Thyroid gland (tissue), 4 donors: ENCODE measurements around the gene BRD4. TPM values are rescaled to one million over a fixed set of nuclear protein-coding genes. Genes with fewer than 3 reads are reported as not detected.
A peak's percentile ranks its signal among the peaks of the same experiment; 100 is the strongest.

ENCODE experiments used
- DNase-seq, 2 donors: peaks; one replicate each; pipeline ENCODE4 v3.0.0-alpha.2; 2019
- H3K27ac ChIP-seq, 3 donors: fragments of 200-600 bp; sonication (generic); 1 replicate in 2 of 3; 2 replicates in 1 of 3; pipeline ENCODE4 v1.5.1; 2016 to 2019; ENCODE audit warnings: mild to moderate bottlenecking in 1 of 3, moderate library complexity in 1 of 3
- H3K27me3 ChIP-seq: fragments of 200-600 bp; sonication (generic); one replicate; pipeline ENCODE4 v1.5.1; 2019
- H3K36me3 ChIP-seq, 2 donors: fragments of 200-600 bp; sonication (generic); one replicate each; pipeline ENCODE4 v1.5.1; 2016 to 2019
- H3K4me1 ChIP-seq, 2 donors: fragments of 200-600 bp; sonication (generic); one replicate each; pipeline ENCODE4 v1.5.1; 2017 to 2019
- H3K4me3 ChIP-seq, 3 donors: fragments of 200-600 bp; sonication (generic); replicated peaks in 1 of 3; 1 replicate in 2 of 3; 2 replicates in 1 of 3; pipeline ENCODE4 v1.5.1; 2016; ENCODE audit warnings: mild to moderate bottlenecking in 1 of 3
- H3K9me3 ChIP-seq: fragments of 200-600 bp; sonication (generic); one replicate; pipeline ENCODE4 v1.5.1; 2017
- CTCF ChIP-seq, 6 experiments: fragments of 200-600 bp in 3 of 6; fragments of 450-650 bp in 3 of 6; sonication (generic) in 3 of 6; IDR thresholded peaks; one replicate each; pipeline ENCODE4 v1.5.1; 2016 to 2019; ENCODE audit warnings: antibody characterized with exemption in 6 of 6, mild to moderate bottlenecking in 2 of 6, inconsistent platforms in 1 of 6, moderate library complexity in 1 of 6
- POLR2A ChIP-seq, 2 donors: fragments of 450-650 bp; IDR thresholded peaks; one replicate each; pipeline ENCODE4 v1.6.1; 2017; ENCODE audit warnings: antibody characterized with exemption in 2 of 2, mild to moderate bottlenecking in 2 of 2, moderate library complexity in 1 of 2
- WGBS, 2 donors: methylation state at CpG; one replicate each; pipeline ENCODE4 v1.1.5; 2017; 5-methylcytosine and 5-hydroxymethylcytosine counted together
- intact Hi-C: fragments of 100-400 bp; cut with DNase I; formaldehyde crosslinking; loops from one replicate; pipeline ENCODE4 v1.15.1; 2023
- total RNA-seq, 4 donors: library from RNA; depleted of rRNA; stranded (reverse); fragments of >200 nt; gene quantifications; one replicate each; pipeline ENCODE4 v1.2.3, GENCODE V29; 2016

The BRD4 gene
- total RNA-seq, 4 donors from 2014 or later, result 20.8 to 78.1 (median 32.4) TPM

GRCh38 chr19:15252398-15253018 is 79.8 kb downstream of the BRD4 start:
- peaks cover 4 to 56% of the 10 kb centered on the region in 2 donors for H3K4me1 ChIP-seq
- no peak for DNase-seq
- intact Hi-C loops, result no loop called here
- H3K27ac ChIP-seq, result peak overlapping the region in 2 of 3 donors; percentile 49 to 76
- H3K27me3 ChIP-seq, result no peaks in the 10 kb centered on the region
- H3K9me3 ChIP-seq, result no peaks in the 10 kb centered on the region
- H3K4me3 ChIP-seq, result no peak overlapping the region
- H3K36me3 ChIP-seq, result peaks cover 60 to 64% of the 10 kb centered on the region in 2 donors
- WGBS, 2 donors, result 77 to 86% methylated on average over 8 to 9 of the region's 9 CpGs
- TF ChIP-seq CTCF (IDR thresholded peaks at IDR 0.05) (peak in 1 of 6 experiments; percentile 12), POLR2A (IDR thresholded peaks at IDR 0.05) (no peak)

GRCh38 chr19:15251749-15252397 is 80.5 kb downstream of the BRD4 start:
- DNase-seq, result peak; percentile 30 to 38
- Histone ChIP-seq H3K4me1 (peaks cover 4 to 61% of the 10 kb centered on the region in 2 donors), H3K36me3 (peaks cover 61 to 64% of the 10 kb centered on the region in 2 donors), H3K27ac (peak overlapping the region in 2 of 3 donors; percentile 69 to 76), H3K4me3 (no peak overlapping the region), H3K9me3 (no peaks in the 10 kb centered on the region), H3K27me3 (no peaks in the 10 kb centered on the region)
- TF ChIP-seq CTCF (IDR thresholded peaks at IDR 0.05) (peak in 2 of 6 experiments; percentile 7 to 21), POLR2A (IDR thresholded peaks at IDR 0.05) (no peak)
- 68 to 69% methylated on average over 14 of the region's 14 CpGs for WGBS, 2 donors
- intact Hi-C loops, result no loop called here

GRCh38 chr19:15251010-15251748 is 81.2 kb downstream of the BRD4 start:
- Histone ChIP-seq H3K27ac (peak overlapping the region; percentile 32 to 76 (median 69)), H3K36me3 (peaks cover 57 to 64% of the 10 kb centered on the region in 2 donors), H3K4me1 (peaks cover 4 to 62% of the 10 kb centered on the region in 2 donors), H3K9me3 (no peaks in the 10 kb centered on the region), H3K27me3 (no peaks in the 10 kb centered on the region), H3K4me3 (no peak overlapping the region)
- TF ChIP-seq POLR2A (IDR thresholded peaks at IDR 0.05) (no peak), CTCF (IDR thresholded peaks at IDR 0.05) (no peak)
- 78 to 85% methylated on average over 12 to 23 of the region's 24 CpGs for WGBS, 2 donors
- intact Hi-C loops, result no loop called here
- no peak for DNase-seq

DNA sequence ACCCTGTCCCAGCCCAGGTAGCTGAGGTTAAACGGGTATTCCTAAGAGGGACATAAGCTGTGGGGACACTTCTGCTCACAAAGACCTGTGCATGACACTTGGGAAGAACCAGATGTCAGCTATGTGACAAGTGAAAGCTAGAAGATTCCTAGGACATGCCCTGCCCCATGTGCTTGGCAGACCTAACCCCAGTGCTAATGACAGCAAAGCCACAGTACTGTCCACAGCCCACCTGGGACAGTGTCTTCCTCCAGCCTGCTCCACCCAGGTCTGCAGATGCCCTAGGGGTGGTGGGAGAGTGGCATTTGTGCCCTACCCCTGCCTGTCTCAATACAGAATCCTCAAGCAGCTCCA is 81.7 kb downstream of the BRD4 start:
- H3K9me3 ChIP-seq, result no peaks in the 10 kb centered on the region
- intact Hi-C loops, result no loop called here
- H3K27me3 ChIP-seq, result no peaks in the 10 kb centered on the region
- H3K36me3 ChIP-seq, result peaks cover 52 to 59% of the 10 kb centered on the region in 2 donors
- no peak overlapping the region for H3K4me3 ChIP-seq
- peak overlapping the region; percentile 32 to 76 (median 69) for H3K27ac ChIP-seq
- TF ChIP-seq CTCF (IDR thresholded peaks at IDR 0.05), result no peak
- no peak for TF ChIP-seq POLR2A (IDR thresholded peaks at IDR 0.05)
- H3K4me1 ChIP-seq, result peaks cover 4 to 66% of the 10 kb centered on the region in 2 donors
- 38 to 50% methylated on average over 1 of the region's 1 CpG for WGBS, 2 donors
- no peak for DNase-seq
